Activated T-cell treated with anti-CD3 and anti-CD28 coated beads, Interleukin-2, amount 50 U/mL, for 1 hour (primary cell): ENCODE data around the gene NEK4.

ENCODE experiments used
- DNase-seq: peaks from one replicate; pipeline ENCODE4 v3.0.0-alpha.2; 2020

NEK4 gene

GRCh38 chr3:52792961-52793695 lies 22.4 kb upstream of the NEK4 start:
- DNase-seq = no peak

- DNase-seq = no peak
Measured at GRCh38 chr3:52792413-52792812, 21.7 kb upstream of the NEK4 start.

- DNase-seq = no peak
Measured at GRCh38 chr3:52791928-52792327, 21.2 kb upstream of the NEK4 start.

- DNase-seq = no peak
Measured at GRCh38 chr3:52791366-52791765, 20.6 kb upstream of the NEK4 start.

- no peak for DNase-seq
Measured at GRCh38 chr3:52790741-52791140, 20.0 kb upstream of the NEK4 start.

GRCh38 chr3:52790337-52790736 lies 19.6 kb upstream of the NEK4 start:
- DNase-seq = no peak

- no peak for DNase-seq
Measured at GRCh38 chr3:52789746-52790040, 19.0 kb upstream of the NEK4 start.

GRCh38 chr3:52788890-52789745 lies 18.4 kb upstream of the NEK4 start:
- DNase-seq = no peak

- DNase-seq = no peak
Measured at GRCh38 chr3:52787672-52788625, 17.2 kb upstream of the NEK4 start.

GRCh38 chr3:52787246-52787645 lies 16.5 kb upstream of the NEK4 start:
- no peak for DNase-seq

GRCh38 chr3:52786330-52787215 lies 15.8 kb upstream of the NEK4 start:
- DNase-seq = no peak

GRCh38 chr3:52784931-52785590 lies 14.3 kb upstream of the NEK4 start:
- DNase-seq = no peak

- no peak for DNase-seq
Measured at GRCh38 chr3:52784021-52784621, 13.4 kb upstream of the NEK4 start.

- DNase-seq = no peak
Measured at GRCh38 chr3:52783211-52783555, 12.4 kb upstream of the NEK4 start.

- no peak for DNase-seq
Measured at GRCh38 chr3:52782412-52783210, 11.9 kb upstream of the NEK4 start.

GRCh38 chr3:52781741-52782140 lies 11.0 kb upstream of the NEK4 start:
- no peak for DNase-seq

GRCh38 chr3:52779837-52780585 lies 9.3 kb upstream of the NEK4 start:
- DNase-seq = peak; percentile 2

- DNase-seq = no peak
Measured at GRCh38 chr3:52779011-52779836, 8.5 kb upstream of the NEK4 start.
